NCI-H2029 (cell line): ENCODE results near the gene SNX21.
"Not testable (repeated sequence)": the region's sequence is repeated elsewhere in the genome, so short reads cannot be mapped to it uniquely, and the experiment has no call there.

Experiments used
- DNase-seq: peaks from one replicate; lab custom pipeline; 2025; lab: John Stamatoyannopoulos, UW

The SNX21 gene

GRCh38 chr20:45833030-45833882 is at the start of gene SNX21:
Gene SNX21 (plus strand): TSS chr20:45833799. CDS start chr20:45833920, 121 bp downstream.
- DNase-seq: peak; percentile 21

GRCh38 chr20:45788351-45788750 is 45.2 kb upstream of the SNX21 start:
- no peak for DNase-seq

- DNase-seq: no peak
These were observed 41.1 kb upstream of the SNX21 start for GRCh38 chr20:45792317-45793118.

GRCh38 chr20:45796337-45797065 is 37.1 kb upstream of the SNX21 start:
- DNase-seq: no peak

- DNase-seq: not testable (repeated sequence)
These were observed 36.1 kb upstream of the SNX21 start for GRCh38 chr20:45797510-45797909.

- DNase-seq: not testable (repeated sequence)
These were observed 35.6 kb upstream of the SNX21 start for GRCh38 chr20:45797955-45798354.

- peak; percentile 38 for DNase-seq
These were observed 34.5 kb upstream of the SNX21 start for GRCh38 chr20:45798935-45799642.

GRCh38 chr20:45801851-45802250 is 31.7 kb upstream of the SNX21 start:
- DNase-seq: no peak

GRCh38 chr20:45810191-45810970 is 23.2 kb upstream of the SNX21 start:
- no peak for DNase-seq

GRCh38 chr20:45812157-45813005 is 21.2 kb upstream of the SNX21 start, which contains the start of gene UBE2C:
Gene UBE2C (plus strand): TSS chr20:45812644. CDS start chr20:45812696, 52 bp downstream.
- peak; percentile 99 for DNase-seq

GRCh38 chr20:45813006-45813340 is 20.6 kb upstream of the SNX21 start:
- DNase-seq: no peak

- no peak for DNase-seq
These were observed 20.1 kb upstream of the SNX21 start for GRCh38 chr20:45813489-45813888.

- DNase-seq: no peak
These were observed 19.3 kb upstream of the SNX21 start for GRCh38 chr20:45814314-45814713.

GRCh38 chr20:45816951-45817350 is 16.6 kb upstream of the SNX21 start:
- DNase-seq: no peak

- no peak for DNase-seq
These were observed 16.0 kb upstream of the SNX21 start for GRCh38 chr20:45817376-45818194.

- no peak for DNase-seq
These were observed 15.4 kb upstream of the SNX21 start for GRCh38 chr20:45818239-45818638.

GRCh38 chr20:45819466-45819865 is 14.1 kb upstream of the SNX21 start:
- DNase-seq: no peak

GRCh38 chr20:45821947-45822346 is 11.7 kb upstream of the SNX21 start:
- DNase-seq: no peak

- no peak for DNase-seq
These were observed 10.7 kb upstream of the SNX21 start for GRCh38 chr20:45822857-45823256.
